GM12878 (cell line): Measurements from ENCODE around the gene HINT2. TPM values are rescaled to one million over a fixed set of nuclear protein-coding genes. Genes with fewer than 3 reads are reported as not detected.
A peak's percentile ranks its signal among the peaks of the same experiment; 100 is the strongest.

ENCODE experiments used
- BACH1 ChIP-seq: fragments of 450-650 bp; IDR thresholded peaks from 2 replicates; pipeline ENCODE4 v1.6.1; 2017; ENCODE audit warnings: mild to moderate bottlenecking, borderline replicate concordance
- EGR1 ChIP-seq, 2 experiments: IDR thresholded peaks; 1 replicate in 1 of 2; 2 replicates in 1 of 2; pipeline ENCODE4 v1.6.1; 2011 to 2012; ENCODE audit warnings: low read depth in 2 of 2, low read length in 2 of 2, borderline replicate concordance in 1 of 2, mild to moderate bottlenecking in 1 of 2, moderate library complexity in 1 of 2
- IKZF1 ChIP-seq: fragments of 450-650 bp; conservative IDR thresholded peaks from 2 replicates; pipeline ENCODE4 v1.6.1; 2017; ENCODE audit warnings: antibody characterized with exemption, mild to moderate bottlenecking
- POLR2A ChIP-seq: IDR thresholded peaks from 2 replicates; pipeline ENCODE4 v1.6.1; 2011; ENCODE audit warnings: low read depth, mild to moderate bottlenecking, low read length
- SPI1 ChIP-seq: IDR thresholded peaks from 2 replicates; pipeline ENCODE4 v1.6.1; 2011; ENCODE audit warnings: low read depth, mild to moderate bottlenecking, low read length, moderate library complexity, borderline replicate concordance; ENCODE audit not compliant: insufficient read depth
- ZNF217 ChIP-seq: fragments of 450-650 bp; IDR thresholded peaks from 2 replicates; pipeline ENCODE4 v1.6.1; 2017; ENCODE audit warnings: antibody characterized with exemption, mild to moderate bottlenecking
- polyA plus RNA-seq, 11 experiments: library from polyadenylated mRNA; depleted of rRNA in 4 of 11; unstranded in 6 of 11; stranded (reverse) in 5 of 11; fragments of >200 nt; fragmentation: Nextera tagmentation in 4 of 11; fragmentation: Illumina TruSeq in 1 of 11; extraction: Ambion mirVana in 4 of 11; extraction: Trizol in 1 of 11; gene quantifications; 1 replicate in 1 of 11; 2 replicates in 10 of 11; pipeline versions ENCODE4 v1.2.1 to v1.2.3, GENCODE V29; 2011 to 2016; ENCODE audit warnings: inconsistent platforms in 2 of 11, missing spikeins in 2 of 11, low read depth in 1 of 11
- total RNA-seq, 4 experiments: library from RNA; depleted of rRNA in 3 of 4; stranded (reverse); fragments of >200 nt in 3 of 4; fragmentation: Illumina TruSeq in 1 of 4; extraction: Trizol in 1 of 4; gene quantifications; 2 replicates each; pipeline versions ENCODE4 v1.2.1 to v1.2.3, GENCODE V29; 2013 to 2021
- TF ChIP-seq, protein P1 (sequence below): fragments of 450-650 bp; IDR thresholded peaks from 2 replicates; pipeline ENCODE4 v1.6.1; 2017; ENCODE audit warnings: mild to moderate bottlenecking, low read depth, inconsistent platforms; ENCODE audit not compliant: poor library complexity, severe bottlenecking
- TF ChIP-seq, protein P2 (sequence below): fragments of 450-650 bp; IDR thresholded peaks from 2 replicates; pipeline ENCODE4 v1.6.1; 2017; ENCODE audit warnings: mild to moderate bottlenecking, moderate library complexity
- TF ChIP-seq, protein P3 (sequence below): IDR thresholded peaks from 2 replicates; pipeline ENCODE4 v1.6.1; 2011; ENCODE audit warnings: borderline replicate concordance, low read depth, mild to moderate bottlenecking, moderate library complexity, mixed read lengths, low read length; ENCODE audit not compliant: insufficient read depth; ENCODE audit errors: extremely low read length
- TF ChIP-seq, protein P4 (sequence below): fragments of 450-650 bp; IDR thresholded peaks from 2 replicates; pipeline ENCODE4 v1.6.1; 2018; ENCODE audit warnings: borderline replicate concordance, mild to moderate bottlenecking; ENCODE audit not compliant: partially characterized antibody
- TF ChIP-seq, protein P5 (sequence below): fragments of 450-650 bp; IDR thresholded peaks from 2 replicates; pipeline ENCODE4 v1.6.1; 2016; ENCODE audit warnings: mild to moderate bottlenecking, moderate library complexity, borderline replicate concordance
- TF ChIP-seq, protein P6 (sequence below): IDR thresholded peaks from 2 replicates; pipeline ENCODE4 v1.6.1; 2012; ENCODE audit warnings: low read depth, low read length, improper control_type of control experiment

The HINT2 gene
- total and polyA plus RNA-seq, 10 of the 15 experiments (the other 5 are each of a cell fraction or from before 2014, with no cell fraction given): 12.1 to 144 (median 51.7) TPM

DNA sequence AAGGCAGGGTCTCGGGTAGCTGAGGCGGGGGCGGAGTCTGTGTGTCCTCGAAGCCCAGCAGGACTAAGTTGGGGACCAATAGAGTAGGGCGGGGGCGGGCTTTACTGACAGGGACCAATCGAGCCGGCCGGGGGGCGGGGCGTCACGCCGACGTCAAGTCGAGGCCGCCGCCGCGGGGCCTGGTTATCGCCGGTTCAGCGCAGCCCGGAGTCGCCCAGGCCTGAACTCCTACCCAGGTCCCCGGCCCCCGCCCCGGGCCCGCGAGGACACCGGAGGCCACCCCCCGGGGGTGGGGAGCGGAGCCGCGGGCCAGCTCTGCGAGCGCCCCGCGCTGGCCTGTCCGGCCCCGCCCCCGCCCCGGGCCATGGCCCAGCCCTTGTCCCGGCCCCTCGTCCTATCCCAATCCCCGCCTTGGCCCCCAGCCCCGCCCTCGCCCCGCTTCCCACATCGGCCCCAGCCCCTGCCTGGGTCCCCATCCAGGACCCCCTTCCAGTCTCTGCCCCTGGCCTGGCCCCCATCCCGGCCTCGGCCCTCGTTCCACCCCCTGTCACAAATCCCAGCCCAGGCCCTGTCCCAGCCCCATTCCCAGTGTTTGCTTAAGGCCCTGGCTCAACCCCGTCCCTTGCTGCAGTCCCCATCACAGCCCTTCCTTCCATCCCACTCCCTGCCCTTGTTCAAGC lies 14.4 kb upstream of the HINT2 start, which contains the start of gene TMEM8B (continued):
- TF ChIP-seq, protein P1, sequence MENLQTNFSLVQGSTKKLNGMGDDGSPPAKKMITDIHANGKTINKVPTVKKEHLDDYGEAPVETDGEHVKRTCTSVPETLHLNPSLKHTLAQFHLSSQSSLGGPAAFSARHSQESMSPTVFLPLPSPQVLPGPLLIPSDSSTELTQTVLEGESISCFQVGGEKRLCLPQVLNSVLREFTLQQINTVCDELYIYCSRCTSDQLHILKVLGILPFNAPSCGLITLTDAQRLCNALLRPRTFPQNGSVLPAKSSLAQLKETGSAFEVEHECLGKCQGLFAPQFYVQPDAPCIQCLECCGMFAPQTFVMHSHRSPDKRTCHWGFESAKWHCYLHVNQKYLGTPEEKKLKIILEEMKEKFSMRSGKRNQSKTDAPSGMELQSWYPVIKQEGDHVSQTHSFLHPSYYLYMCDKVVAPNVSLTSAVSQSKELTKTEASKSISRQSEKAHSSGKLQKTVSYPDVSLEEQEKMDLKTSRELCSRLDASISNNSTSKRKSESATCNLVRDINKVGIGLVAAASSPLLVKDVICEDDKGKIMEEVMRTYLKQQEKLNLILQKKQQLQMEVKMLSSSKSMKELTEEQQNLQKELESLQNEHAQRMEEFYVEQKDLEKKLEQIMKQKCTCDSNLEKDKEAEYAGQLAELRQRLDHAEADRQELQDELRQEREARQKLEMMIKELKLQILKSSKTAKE: no peak
- TF ChIP-seq POLR2A (peak; percentile 76), SPI1 (no peak), EGR1 (IDR thresholded peaks at IDR 0.05; ENCODE audit: borderline replicate concordance in 1 of 2, low read depth in 2 of 2, low read length in 2 of 2) (peak in 1 of 2 experiments; percentile 67; a peak in 2 of 3 replicates), IKZF1 (no peak), ZNF217 (no peak), BACH1 (0 out of 2 replicates have a peak, but pooled peaks have one; percentile 42)
- TF ChIP-seq, protein P2, sequence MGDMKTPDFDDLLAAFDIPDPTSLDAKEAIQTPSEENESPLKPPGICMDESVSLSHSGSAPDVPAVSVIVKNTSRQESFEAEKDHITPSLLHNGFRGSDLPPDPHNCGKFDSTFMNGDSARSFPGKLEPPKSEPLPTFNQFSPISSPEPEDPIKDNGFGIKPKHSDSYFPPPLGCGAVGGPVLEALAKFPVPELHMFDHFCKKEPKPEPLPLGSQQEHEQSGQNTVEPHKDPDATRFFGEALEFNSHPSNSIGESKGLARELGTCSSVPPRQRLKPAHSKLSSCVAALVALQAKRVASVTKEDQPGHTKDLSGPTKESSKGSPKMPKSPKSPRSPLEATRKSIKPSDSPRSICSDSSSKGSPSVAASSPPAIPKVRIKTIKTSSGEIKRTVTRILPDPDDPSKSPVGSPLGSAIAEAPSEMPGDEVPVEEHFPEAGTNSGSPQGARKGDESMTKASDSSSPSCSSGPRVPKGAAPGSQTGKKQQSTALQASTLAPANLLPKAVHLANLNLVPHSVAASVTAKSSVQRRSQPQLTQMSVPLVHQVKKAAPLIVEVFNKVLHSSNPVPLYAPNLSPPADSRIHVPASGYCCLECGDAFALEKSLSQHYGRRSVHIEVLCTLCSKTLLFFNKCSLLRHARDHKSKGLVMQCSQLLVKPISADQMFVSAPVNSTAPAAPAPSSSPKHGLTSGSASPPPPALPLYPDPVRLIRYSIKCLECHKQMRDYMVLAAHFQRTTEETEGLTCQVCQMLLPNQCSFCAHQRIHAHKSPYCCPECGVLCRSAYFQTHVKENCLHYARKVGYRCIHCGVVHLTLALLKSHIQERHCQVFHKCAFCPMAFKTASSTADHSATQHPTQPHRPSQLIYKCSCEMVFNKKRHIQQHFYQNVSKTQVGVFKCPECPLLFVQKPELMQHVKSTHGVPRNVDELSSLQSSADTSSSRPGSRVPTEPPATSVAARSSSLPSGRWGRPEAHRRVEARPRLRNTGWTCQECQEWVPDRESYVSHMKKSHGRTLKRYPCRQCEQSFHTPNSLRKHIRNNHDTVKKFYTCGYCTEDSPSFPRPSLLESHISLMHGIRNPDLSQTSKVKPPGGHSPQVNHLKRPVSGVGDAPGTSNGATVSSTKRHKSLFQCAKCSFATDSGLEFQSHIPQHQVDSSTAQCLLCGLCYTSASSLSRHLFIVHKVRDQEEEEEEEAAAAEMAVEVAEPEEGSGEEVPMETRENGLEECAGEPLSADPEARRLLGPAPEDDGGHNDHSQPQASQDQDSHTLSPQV: no peak
- TF ChIP-seq, protein P3, sequence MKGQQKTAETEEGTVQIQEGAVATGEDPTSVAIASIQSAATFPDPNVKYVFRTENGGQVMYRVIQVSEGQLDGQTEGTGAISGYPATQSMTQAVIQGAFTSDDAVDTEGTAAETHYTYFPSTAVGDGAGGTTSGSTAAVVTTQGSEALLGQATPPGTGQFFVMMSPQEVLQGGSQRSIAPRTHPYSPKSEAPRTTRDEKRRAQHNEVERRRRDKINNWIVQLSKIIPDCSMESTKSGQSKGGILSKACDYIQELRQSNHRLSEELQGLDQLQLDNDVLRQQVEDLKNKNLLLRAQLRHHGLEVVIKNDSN: no peak
- TF ChIP-seq, protein P4, sequence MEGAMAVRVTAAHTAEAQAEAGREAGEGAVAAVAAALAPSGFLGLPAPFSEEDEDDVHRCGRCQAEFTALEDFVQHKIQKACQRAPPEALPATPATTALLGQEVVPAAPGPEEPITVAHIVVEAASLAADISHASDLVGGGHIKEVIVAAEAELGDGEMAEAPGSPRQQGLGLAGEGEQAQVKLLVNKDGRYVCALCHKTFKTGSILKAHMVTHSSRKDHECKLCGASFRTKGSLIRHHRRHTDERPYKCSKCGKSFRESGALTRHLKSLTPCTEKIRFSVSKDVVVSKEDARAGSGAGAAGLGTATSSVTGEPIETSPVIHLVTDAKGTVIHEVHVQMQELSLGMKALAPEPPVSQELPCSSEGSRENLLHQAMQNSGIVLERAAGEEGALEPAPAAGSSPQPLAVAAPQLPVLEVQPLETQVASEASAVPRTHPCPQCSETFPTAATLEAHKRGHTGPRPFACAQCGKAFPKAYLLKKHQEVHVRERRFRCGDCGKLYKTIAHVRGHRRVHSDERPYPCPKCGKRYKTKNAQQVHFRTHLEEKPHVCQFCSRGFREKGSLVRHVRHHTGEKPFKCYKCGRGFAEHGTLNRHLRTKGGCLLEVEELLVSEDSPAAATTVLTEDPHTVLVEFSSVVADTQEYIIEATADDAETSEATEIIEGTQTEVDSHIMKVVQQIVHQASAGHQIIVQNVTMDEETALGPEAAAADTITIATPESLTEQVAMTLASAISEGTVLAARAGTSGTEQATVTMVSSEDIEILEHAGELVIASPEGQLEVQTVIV: no peak
- TF ChIP-seq, protein P5, sequence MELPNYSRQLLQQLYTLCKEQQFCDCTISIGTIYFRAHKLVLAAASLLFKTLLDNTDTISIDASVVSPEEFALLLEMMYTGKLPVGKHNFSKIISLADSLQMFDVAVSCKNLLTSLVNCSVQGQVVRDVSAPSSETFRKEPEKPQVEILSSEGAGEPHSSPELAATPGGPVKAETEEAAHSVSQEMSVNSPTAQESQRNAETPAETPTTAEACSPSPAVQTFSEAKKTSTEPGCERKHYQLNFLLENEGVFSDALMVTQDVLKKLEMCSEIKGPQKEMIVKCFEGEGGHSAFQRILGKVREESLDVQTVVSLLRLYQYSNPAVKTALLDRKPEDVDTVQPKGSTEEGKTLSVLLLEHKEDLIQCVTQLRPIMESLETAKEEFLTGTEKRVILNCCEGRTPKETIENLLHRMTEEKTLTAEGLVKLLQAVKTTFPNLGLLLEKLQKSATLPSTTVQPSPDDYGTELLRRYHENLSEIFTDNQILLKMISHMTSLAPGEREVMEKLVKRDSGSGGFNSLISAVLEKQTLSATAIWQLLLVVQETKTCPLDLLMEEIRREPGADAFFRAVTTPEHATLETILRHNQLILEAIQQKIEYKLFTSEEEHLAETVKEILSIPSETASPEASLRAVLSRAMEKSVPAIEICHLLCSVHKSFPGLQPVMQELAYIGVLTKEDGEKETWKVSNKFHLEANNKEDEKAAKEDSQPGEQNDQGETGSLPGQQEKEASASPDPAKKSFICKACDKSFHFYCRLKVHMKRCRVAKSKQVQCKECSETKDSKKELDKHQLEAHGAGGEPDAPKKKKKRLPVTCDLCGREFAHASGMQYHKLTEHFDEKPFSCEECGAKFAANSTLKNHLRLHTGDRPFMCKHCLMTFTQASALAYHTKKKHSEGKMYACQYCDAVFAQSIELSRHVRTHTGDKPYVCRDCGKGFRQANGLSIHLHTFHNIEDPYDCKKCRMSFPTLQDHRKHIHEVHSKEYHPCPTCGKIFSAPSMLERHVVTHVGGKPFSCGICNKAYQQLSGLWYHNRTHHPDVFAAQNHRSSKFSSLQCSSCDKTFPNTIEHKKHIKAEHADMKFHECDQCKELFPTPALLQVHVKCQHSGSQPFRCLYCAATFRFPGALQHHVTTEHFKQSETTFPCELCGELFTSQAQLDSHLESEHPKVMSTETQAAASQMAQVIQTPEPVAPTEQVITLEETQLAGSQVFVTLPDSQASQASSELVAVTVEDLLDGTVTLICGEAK: no peak
- TF ChIP-seq, protein P6, sequence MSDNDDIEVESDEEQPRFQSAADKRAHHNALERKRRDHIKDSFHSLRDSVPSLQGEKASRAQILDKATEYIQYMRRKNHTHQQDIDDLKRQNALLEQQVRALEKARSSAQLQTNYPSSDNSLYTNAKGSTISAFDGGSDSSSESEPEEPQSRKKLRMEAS: no peak
